Astrocyte (in vitro differentiated cells and primary cell): ENCODE measurements around the gene PPP1R12B.

Experiments
- EZH2 ChIP-seq: IDR thresholded peaks from 2 replicates; pipeline ENCODE4 v1.6.1; 2012; ENCODE audit warnings: mild to moderate bottlenecking, low read length, inconsistent platforms; ENCODE audit not compliant: insufficient read depth
- TF ChIP-seq, protein P1 (sequence below): IDR thresholded peaks from 2 replicates; pipeline ENCODE4 v1.5.1; 2011; ENCODE audit warnings: low read depth, mild to moderate bottlenecking, inconsistent platforms, low read length, moderate library complexity; ENCODE audit not compliant: insufficient read depth

DNA sequence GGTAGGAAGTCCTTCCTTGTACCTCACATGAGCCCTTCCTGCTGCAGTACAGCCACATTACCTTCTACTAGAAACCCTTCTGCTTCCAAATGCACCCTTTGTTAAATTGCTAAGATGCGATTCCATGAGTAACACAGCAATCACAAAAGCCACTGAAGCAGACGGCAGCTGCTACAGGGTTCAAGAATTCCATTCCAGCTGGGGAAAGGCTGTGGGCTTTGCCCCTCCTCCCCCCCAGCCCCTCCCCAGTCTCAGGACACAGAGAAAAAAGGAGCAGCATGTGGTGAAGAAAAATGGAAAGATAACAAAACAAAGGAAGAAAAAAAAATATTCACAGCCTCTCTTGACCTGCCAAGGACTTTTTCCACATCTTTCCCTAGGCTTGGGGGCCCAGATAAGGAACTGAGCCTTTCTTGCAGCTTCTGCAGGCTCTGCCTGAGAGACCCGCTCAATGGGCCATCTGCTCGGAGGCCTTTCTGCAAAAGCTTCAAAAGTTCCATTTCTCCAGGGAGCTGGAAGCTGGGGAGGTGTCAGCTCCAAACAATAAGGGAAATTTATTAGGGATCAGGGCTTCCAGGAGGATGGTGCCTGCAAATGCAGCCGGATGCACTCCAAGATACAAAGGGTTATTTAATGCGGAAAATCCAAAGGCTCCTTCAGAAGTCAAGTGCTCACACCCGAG lies 289.7 kb downstream of the PPP1R12B start:
- no peak for TF ChIP-seq EZH2
- TF ChIP-seq, protein P1, sequence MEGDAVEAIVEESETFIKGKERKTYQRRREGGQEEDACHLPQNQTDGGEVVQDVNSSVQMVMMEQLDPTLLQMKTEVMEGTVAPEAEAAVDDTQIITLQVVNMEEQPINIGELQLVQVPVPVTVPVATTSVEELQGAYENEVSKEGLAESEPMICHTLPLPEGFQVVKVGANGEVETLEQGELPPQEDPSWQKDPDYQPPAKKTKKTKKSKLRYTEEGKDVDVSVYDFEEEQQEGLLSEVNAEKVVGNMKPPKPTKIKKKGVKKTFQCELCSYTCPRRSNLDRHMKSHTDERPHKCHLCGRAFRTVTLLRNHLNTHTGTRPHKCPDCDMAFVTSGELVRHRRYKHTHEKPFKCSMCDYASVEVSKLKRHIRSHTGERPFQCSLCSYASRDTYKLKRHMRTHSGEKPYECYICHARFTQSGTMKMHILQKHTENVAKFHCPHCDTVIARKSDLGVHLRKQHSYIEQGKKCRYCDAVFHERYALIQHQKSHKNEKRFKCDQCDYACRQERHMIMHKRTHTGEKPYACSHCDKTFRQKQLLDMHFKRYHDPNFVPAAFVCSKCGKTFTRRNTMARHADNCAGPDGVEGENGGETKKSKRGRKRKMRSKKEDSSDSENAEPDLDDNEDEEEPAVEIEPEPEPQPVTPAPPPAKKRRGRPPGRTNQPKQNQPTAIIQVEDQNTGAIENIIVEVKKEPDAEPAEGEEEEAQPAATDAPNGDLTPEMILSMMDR = no peak
